BLaER1 (cell line): Measurements from ENCODE around the gene BMP6.

Experiments used
- H3K27ac ChIP-seq: shearing (Covaris generic); formaldehyde crosslinking; 2 replicates; pipeline ENCODE4 v1.8.1; 2022
- H3K27me3 ChIP-seq: shearing (Covaris generic); formaldehyde crosslinking; 2 replicates; pipeline ENCODE4 v1.8.1; 2022
- H3K36me3 ChIP-seq: shearing (Covaris generic); formaldehyde crosslinking; 2 replicates; pipeline ENCODE4 v1.8.1; 2022
- H3K4me1 ChIP-seq: shearing (Covaris generic); formaldehyde crosslinking; 2 replicates; pipeline ENCODE4 v1.8.1; 2022
- H3K4me2 ChIP-seq: shearing (Covaris generic); formaldehyde crosslinking; 2 replicates; pipeline ENCODE4 v1.8.1; 2022
- H3K4me3 ChIP-seq: shearing (Covaris generic); formaldehyde crosslinking; 2 replicates; pipeline ENCODE4 v1.8.1; 2022
- H3K9ac ChIP-seq: shearing (Covaris generic); formaldehyde crosslinking; 2 replicates; pipeline ENCODE4 v1.8.1; 2022
- H3K9me3 ChIP-seq: shearing (Covaris generic); formaldehyde crosslinking; 2 replicates; pipeline ENCODE4 v1.8.1; 2022
- H4K20me1 ChIP-seq: shearing (Covaris generic); formaldehyde crosslinking; 2 replicates; pipeline ENCODE4 v1.8.1; 2022
- Cebpa-rat ChIP-seq: shearing (Covaris generic); IDR thresholded peaks from 2 replicates; pipeline ENCODE4 v1.8.1; 2022

BMP6 gene

GRCh38 chr6:7763881-7764280 is 38.0 kb downstream of the BMP6 start:
- no peak for TF ChIP-seq Cebpa-rat
- H3K4me2 ChIP-seq, result no peak overlapping the region
- H3K4me3 ChIP-seq, result no peak overlapping the region
- H4K20me1 ChIP-seq, result no peaks in the 10 kb centered on the region
- H3K27ac ChIP-seq, result no peak overlapping the region
- no peak overlapping the region for H3K9ac ChIP-seq
- no peaks in the 10 kb centered on the region for H3K36me3 ChIP-seq
- H3K27me3 ChIP-seq, result no peaks in the 10 kb centered on the region
- H3K4me1 ChIP-seq, result no peaks in the 10 kb centered on the region
- H3K9me3 ChIP-seq, result no peaks in the 10 kb centered on the region

GRCh38 chr6:7765575-7766325 is 39.9 kb downstream of the BMP6 start:
- H3K27ac ChIP-seq, result no peak overlapping the region
- no peaks in the 10 kb centered on the region for H3K27me3 ChIP-seq
- no peaks in the 10 kb centered on the region for H4K20me1 ChIP-seq
- no peaks in the 10 kb centered on the region for H3K36me3 ChIP-seq
- H3K4me1 ChIP-seq, result peaks cover 13% of the 10 kb centered on the region
- H3K9me3 ChIP-seq, result no peaks in the 10 kb centered on the region
- no peak overlapping the region for H3K4me3 ChIP-seq
- no peak overlapping the region for H3K4me2 ChIP-seq
- H3K9ac ChIP-seq, result no peak overlapping the region
- no peak for TF ChIP-seq Cebpa-rat

GRCh38 chr6:7769702-7770101 is 43.8 kb downstream of the BMP6 start:
- H3K9ac ChIP-seq, result no peak overlapping the region
- TF ChIP-seq Cebpa-rat, result no peak
- no peak overlapping the region for H3K27ac ChIP-seq

GRCh38 chr6:7770111-7770510 is 44.2 kb downstream of the BMP6 start:
- H3K27me3 ChIP-seq, result no peaks in the 10 kb centered on the region
- peaks cover 14% of the 10 kb centered on the region for H3K4me1 ChIP-seq
- H3K4me2 ChIP-seq, result peak overlapping the region; percentile 40
- TF ChIP-seq Cebpa-rat, result no peak
- H3K4me3 ChIP-seq, result no peak overlapping the region
- no peaks in the 10 kb centered on the region for H4K20me1 ChIP-seq
- H3K27ac ChIP-seq, result no peak overlapping the region
- H3K9ac ChIP-seq, result no peak overlapping the region
- no peaks in the 10 kb centered on the region for H3K9me3 ChIP-seq
- H3K36me3 ChIP-seq, result no peaks in the 10 kb centered on the region

More at GRCh38 chr6:7769702-7770101, 43.8 kb downstream of the BMP6 start:
- no peaks in the 10 kb centered on the region for H3K27me3 ChIP-seq
- peak overlapping the region; percentile 40 for H3K4me2 ChIP-seq
- H3K4me3 ChIP-seq, result no peak overlapping the region
- H4K20me1 ChIP-seq, result no peaks in the 10 kb centered on the region
- peaks cover 14% of the 10 kb centered on the region for H3K4me1 ChIP-seq
- H3K36me3 ChIP-seq, result no peaks in the 10 kb centered on the region
- no peaks in the 10 kb centered on the region for H3K9me3 ChIP-seq

GRCh38 chr6:7770601-7771000 is 44.7 kb downstream of the BMP6 start:
- TF ChIP-seq Cebpa-rat, result no peak
- no peak overlapping the region for H3K4me3 ChIP-seq

GRCh38 chr6:7773322-7773721 is 47.4 kb downstream of the BMP6 start:
- Histone ChIP-seq H3K27ac (no peak overlapping the region), H4K20me1 (no peaks in the 10 kb centered on the region), H3K4me2 (no peak overlapping the region), H3K27me3 (no peaks in the 10 kb centered on the region), H3K9ac (no peak overlapping the region), H3K9me3 (no peaks in the 10 kb centered on the region), H3K4me1 (peaks cover 24% of the 10 kb centered on the region), H3K4me3 (no peak overlapping the region), H3K36me3 (no peaks in the 10 kb centered on the region)
- TF ChIP-seq Cebpa-rat, result no peak

More at GRCh38 chr6:7770601-7771000, 44.7 kb downstream of the BMP6 start:
- Histone ChIP-seq H3K9me3 (no peaks in the 10 kb centered on the region), H3K27ac (no peak overlapping the region), H3K27me3 (no peaks in the 10 kb centered on the region), H4K20me1 (no peaks in the 10 kb centered on the region), H3K4me2 (peak overlapping the region; percentile 40), H3K9ac (no peak overlapping the region), H3K36me3 (no peaks in the 10 kb centered on the region), H3K4me1 (peaks cover 14% of the 10 kb centered on the region)

- H3K4me2 ChIP-seq, result no peak overlapping the region
- peaks cover 24% of the 10 kb centered on the region for H3K4me1 ChIP-seq
- H3K27ac ChIP-seq, result no peak overlapping the region
- no peaks in the 10 kb centered on the region for H3K9me3 ChIP-seq
- H3K4me3 ChIP-seq, result no peak overlapping the region
- H3K27me3 ChIP-seq, result no peaks in the 10 kb centered on the region
- no peaks in the 10 kb centered on the region for H4K20me1 ChIP-seq
- no peak for TF ChIP-seq Cebpa-rat
- no peaks in the 10 kb centered on the region for H3K36me3 ChIP-seq
- H3K9ac ChIP-seq, result no peak overlapping the region
Measured at GRCh38 chr6:7773914-7774313, 48.0 kb downstream of the BMP6 start.

- Histone ChIP-seq H3K4me3 (no peak overlapping the region), H3K9ac (no peak overlapping the region), H3K4me2 (no peak overlapping the region), H3K27me3 (no peaks in the 10 kb centered on the region), H3K4me1 (peaks cover 16% of the 10 kb centered on the region), H3K36me3 (no peaks in the 10 kb centered on the region), H3K27ac (no peak overlapping the region), H4K20me1 (no peaks in the 10 kb centered on the region), H3K9me3 (no peaks in the 10 kb centered on the region)
- no peak for TF ChIP-seq Cebpa-rat
Measured at GRCh38 chr6:7776509-7776908, 50.6 kb downstream of the BMP6 start.

GRCh38 chr6:7777074-7777473 is 51.2 kb downstream of the BMP6 start:
- Histone ChIP-seq H4K20me1 (no peaks in the 10 kb centered on the region), H3K9ac (no peak overlapping the region), H3K27ac (no peak overlapping the region), H3K4me3 (no peak overlapping the region), H3K27me3 (no peaks in the 10 kb centered on the region), H3K9me3 (no peaks in the 10 kb centered on the region), H3K36me3 (no peaks in the 10 kb centered on the region), H3K4me2 (peak overlapping the region; percentile 13), H3K4me1 (peaks cover 16% of the 10 kb centered on the region)
- no peak for TF ChIP-seq Cebpa-rat

GRCh38 chr6:7781240-7781639 is 55.3 kb downstream of the BMP6 start:
- no peaks in the 10 kb centered on the region for H3K27me3 ChIP-seq
- no peak overlapping the region for H3K4me2 ChIP-seq
- H3K4me3 ChIP-seq, result no peak overlapping the region
- no peaks in the 10 kb centered on the region for H4K20me1 ChIP-seq
- no peak overlapping the region for H3K9ac ChIP-seq
- H3K36me3 ChIP-seq, result no peaks in the 10 kb centered on the region
- H3K9me3 ChIP-seq, result no peaks in the 10 kb centered on the region
- no peak overlapping the region for H3K27ac ChIP-seq
- H3K4me1 ChIP-seq, result peaks cover 16% of the 10 kb centered on the region
- TF ChIP-seq Cebpa-rat, result no peak
